Sigmoid colon (tissue), 4 donors: Measurements from ENCODE around the gene CLEC4G.

Experiments used
- EP300 ChIP-seq, 4 donors: sonication (generic); formaldehyde crosslinking; IDR thresholded peaks; one replicate each; pipeline ENCODE4 v1.6.1; 2017; ENCODE audit warnings: antibody characterized with exemption in 4 of 4
- POLR2AphosphoS5 ChIP-seq, 4 donors: sonication (generic); formaldehyde crosslinking; IDR thresholded peaks; one replicate each; pipeline ENCODE4 v1.6.1; 2017; ENCODE audit warnings: antibody characterized with exemption in 4 of 4

GRCh38 chr19:7720351-7720750 lies 11.6 kb downstream of the CLEC4G start:
- no peak for TF ChIP-seq EP300 (IDR thresholded peaks at IDR 0.05)
- no peak for TF ChIP-seq POLR2AphosphoS5 (IDR thresholded peaks at IDR 0.05)
